ENCODE results near the gene DEGS1.

The DEGS1 gene

DNA sequence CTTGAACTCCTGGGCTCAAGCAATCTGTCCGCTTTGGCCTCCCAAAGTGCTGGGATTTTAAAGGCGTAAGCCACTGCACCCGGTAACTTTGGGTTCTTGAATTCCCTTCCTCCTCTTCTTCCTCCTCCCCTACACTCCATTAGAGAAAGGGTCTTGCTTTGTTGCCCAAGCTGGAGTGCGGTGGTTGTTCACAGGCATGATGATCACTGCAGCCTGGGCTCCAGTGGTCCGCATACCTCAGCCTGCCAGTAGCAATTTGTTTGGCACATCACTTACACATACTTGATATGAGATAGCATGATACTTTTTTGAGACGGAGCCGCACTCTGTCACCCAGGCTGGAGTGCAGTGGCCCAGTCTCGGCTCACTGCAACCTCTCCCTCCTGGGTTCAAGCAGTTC lies 2.2 kb downstream of the DEGS1 start:
- Histone ChIP-seq H3K9me3 (ENCODE audit: low read length) (peaks cover 4% of the 10 kb centered on the region), H2AFZ (ENCODE audit: low read depth, low read length) (no peak overlapping the region), H3K4me1 (ENCODE audit: insufficient read depth, low read length) (peaks cover 10% of the 10 kb centered on the region), H3K4me3 (ENCODE audit: low read length) (no peak overlapping the region), H3K36me3 (ENCODE audit: insufficient read depth, low read length) (peaks cover 9% of the 10 kb centered on the region), H3K27me3 (ENCODE audit: insufficient read depth, low read length) (no peaks in the 10 kb centered on the region)

DNA sequence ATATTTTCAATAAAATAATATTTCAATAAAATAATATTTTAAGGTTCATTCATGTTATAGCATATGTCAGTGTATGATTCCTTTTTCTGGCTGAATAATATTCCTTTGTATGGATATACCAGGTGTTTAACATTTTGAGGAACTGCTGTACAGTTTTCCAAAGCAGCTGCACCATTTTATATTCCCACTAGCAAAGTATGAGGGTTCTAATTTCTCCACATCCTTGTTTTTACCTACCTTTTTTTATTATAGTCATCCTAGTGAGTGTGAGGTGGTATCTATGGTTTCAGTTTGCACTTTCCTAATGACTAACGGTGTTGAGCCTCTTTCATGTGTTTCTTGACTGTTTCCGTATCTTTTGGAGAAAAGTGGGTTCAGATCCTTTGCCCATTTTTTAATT lies 5.2 kb downstream of the DEGS1 start:
- no peak overlapping the region for H3K4me3 ChIP-seq (ENCODE audit: low read length)
- peaks cover 4% of the 10 kb centered on the region for H3K9me3 ChIP-seq (ENCODE audit: low read length)
- peaks cover 26% of the 10 kb centered on the region for H3K36me3 ChIP-seq (ENCODE audit: insufficient read depth, low read length)
- H3K4me1 ChIP-seq (ENCODE audit: insufficient read depth, low read length): peaks cover 7% of the 10 kb centered on the region
- H3K27me3 ChIP-seq (ENCODE audit: insufficient read depth, low read length): no peaks in the 10 kb centered on the region
- no peak overlapping the region for H2AFZ ChIP-seq (ENCODE audit: low read depth, low read length)

DNA sequence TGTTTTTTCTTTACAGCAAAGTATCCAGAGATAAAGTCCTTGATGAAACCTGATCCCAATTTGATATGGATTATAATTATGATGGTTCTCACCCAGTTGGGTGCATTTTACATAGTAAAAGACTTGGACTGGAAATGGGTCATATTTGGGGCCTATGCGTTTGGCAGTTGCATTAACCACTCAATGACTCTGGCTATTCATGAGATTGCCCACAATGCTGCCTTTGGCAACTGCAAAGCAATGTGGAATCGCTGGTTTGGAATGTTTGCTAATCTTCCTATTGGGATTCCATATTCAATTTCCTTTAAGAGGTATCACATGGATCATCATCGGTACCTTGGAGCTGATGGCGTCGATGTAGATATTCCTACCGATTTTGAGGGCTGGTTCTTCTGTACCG lies 6.5 kb downstream of the DEGS1 start:
- Histone ChIP-seq H3K36me3 (ENCODE audit: insufficient read depth, low read length) (peaks cover 34% of the 10 kb centered on the region), H3K4me1 (ENCODE audit: insufficient read depth, low read length) (peaks cover 2% of the 10 kb centered on the region), H3K27me3 (ENCODE audit: insufficient read depth, low read length) (no peaks in the 10 kb centered on the region), H3K9me3 (ENCODE audit: low read length) (peaks cover 4% of the 10 kb centered on the region), H2AFZ (ENCODE audit: low read depth, low read length) (no peak overlapping the region), H3K4me3 (ENCODE audit: low read length) (no peak overlapping the region)

DNA sequence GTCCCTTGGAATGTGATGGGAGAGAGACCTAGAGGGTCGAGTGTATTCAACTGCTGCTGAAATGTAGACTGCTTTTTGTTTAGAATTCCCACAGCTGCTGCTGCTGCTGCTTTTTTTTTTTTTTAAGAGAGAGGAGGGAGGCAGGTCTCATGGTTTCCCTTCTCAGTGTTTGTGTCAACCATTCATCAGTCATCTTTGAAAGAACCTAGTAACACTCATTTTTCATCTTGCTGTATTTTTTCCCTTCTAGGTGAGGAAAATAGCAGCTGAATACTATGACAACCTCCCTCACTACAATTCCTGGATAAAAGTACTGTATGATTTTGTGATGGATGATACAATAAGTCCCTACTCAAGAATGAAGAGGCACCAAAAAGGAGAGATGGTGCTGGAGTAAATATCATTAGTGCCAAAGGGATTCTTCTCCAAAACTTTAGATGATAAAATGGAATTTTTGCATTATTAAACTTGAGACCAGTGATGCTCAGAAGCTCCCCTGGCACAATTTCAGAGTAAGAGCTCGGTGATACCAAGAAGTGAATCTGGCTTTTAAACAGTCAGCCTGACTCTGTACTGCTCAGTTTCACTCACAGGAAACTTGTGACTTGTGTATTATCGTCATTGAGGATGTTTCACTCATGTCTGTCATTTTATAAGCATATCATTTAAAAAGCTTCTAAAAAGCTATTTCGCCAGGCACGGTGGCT lies 9.2 kb downstream of the DEGS1 start:
- Histone ChIP-seq H3K4me1 (ENCODE audit: insufficient read depth, low read length) (no peaks in the 10 kb centered on the region), H3K9me3 (ENCODE audit: low read length) (peaks cover 4% of the 10 kb centered on the region), H3K4me3 (ENCODE audit: low read length) (no peak overlapping the region), H2AFZ (ENCODE audit: low read depth, low read length) (no peak overlapping the region), H3K27me3 (ENCODE audit: insufficient read depth, low read length) (no peaks in the 10 kb centered on the region), H3K36me3 (ENCODE audit: insufficient read depth, low read length) (peaks cover 38% of the 10 kb centered on the region)

DNA sequence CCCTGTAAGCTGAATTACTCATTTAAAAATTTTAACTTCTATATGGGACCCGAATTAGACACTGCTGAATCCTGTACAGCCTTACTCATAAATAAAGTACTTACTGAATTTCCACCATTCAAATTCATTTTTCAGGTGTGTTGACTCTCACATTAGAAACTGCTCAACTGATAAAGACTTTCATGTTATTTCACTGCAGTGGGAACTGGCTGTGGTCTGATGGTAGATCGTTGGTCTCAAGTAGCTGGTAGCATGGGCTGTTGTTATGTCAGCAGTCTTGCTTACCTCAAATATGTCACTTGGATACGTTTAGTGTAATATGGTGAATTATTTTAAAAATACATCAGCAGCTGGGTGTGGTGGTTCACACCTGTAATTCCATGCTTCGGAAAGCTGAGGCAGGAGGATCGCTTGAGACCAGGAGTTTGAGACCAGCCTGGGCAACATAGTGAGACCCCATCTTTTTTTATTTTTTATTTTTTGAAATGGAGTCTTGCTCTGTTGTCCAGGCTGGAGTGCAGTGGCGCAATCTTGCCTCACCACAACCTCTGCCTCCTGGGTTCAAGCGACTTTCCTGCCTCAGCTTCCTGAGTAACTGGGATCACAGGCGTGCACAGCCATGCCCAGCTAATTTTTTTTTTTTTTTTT lies 10.4 kb downstream of the DEGS1 start:
- H2AFZ ChIP-seq (ENCODE audit: low read depth, low read length): no peak overlapping the region
- peaks cover under 1% of the 10 kb centered on the region for H3K9me3 ChIP-seq (ENCODE audit: low read length)
- H3K36me3 ChIP-seq (ENCODE audit: insufficient read depth, low read length): peaks cover 36% of the 10 kb centered on the region
- no peaks in the 10 kb centered on the region for H3K27me3 ChIP-seq (ENCODE audit: insufficient read depth, low read length)
- H3K4me3 ChIP-seq (ENCODE audit: low read length): no peak overlapping the region
- H3K4me1 ChIP-seq (ENCODE audit: insufficient read depth, low read length): no peaks in the 10 kb centered on the region

DNA sequence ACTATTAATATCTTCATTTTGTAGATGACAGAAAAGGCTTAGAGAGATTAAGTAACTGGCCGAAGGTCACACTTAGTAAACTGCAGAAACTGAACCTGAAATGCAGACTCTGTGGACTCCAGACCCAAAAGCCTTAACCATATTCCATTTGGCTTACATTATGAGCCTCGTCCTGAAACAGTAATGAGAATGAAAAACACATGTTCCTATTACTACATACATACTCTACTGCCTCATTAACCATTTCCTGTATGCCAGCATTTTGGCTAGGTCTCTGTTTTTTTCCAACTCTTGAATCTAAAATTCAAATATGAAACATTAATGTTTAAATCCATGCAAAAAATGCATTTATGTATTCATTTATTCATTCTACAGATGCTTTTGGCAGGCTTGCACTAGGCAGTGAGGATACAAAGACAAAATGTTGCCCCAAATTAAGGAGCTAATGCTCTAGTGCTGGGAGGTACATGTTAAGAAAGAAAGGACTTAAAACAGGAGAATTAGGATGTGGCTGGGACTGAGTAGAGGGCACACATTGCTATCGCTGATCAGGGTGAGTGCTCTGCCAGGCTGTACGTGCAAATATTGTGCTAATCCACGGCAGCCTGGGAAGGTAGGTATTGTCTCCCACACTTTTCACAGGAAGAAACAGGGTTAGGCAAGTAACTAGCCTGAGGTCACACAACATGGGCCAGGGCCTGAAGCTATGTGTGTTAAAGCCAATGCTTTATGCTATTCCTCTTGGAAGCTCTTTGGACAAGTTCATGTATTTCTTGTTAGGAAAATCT lies 14.0 kb downstream of the DEGS1 start:
- Histone ChIP-seq H3K27me3 (ENCODE audit: insufficient read depth, low read length) (no peaks in the 10 kb centered on the region), H3K9me3 (ENCODE audit: low read length) (no peaks in the 10 kb centered on the region), H3K36me3 (ENCODE audit: insufficient read depth, low read length) (peaks cover 21% of the 10 kb centered on the region), H3K4me3 (ENCODE audit: low read length) (no peak overlapping the region), H3K4me1 (ENCODE audit: insufficient read depth, low read length) (no peaks in the 10 kb centered on the region), H2AFZ (ENCODE audit: low read depth, low read length) (no peak overlapping the region)

DNA sequence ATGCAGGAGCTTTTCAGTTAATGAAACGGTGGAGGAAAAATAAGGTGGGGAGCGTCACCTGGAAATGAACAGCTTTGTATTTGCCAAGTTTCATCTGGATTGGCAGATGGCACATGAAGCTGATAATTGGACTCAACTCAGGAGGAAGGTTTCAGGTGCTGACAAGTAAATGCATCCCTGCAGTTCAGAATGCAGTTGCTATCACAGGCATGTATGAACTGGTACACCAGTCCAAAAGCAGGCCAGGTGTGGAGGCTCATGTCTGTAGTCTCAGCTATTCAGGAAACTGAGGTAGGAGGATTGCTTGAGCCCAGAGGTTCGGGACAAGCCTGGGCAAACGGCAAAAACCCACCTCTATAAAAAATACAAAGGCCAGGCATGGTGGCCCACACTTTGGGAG lies 15.5 kb downstream of the DEGS1 start:
- peaks cover 10% of the 10 kb centered on the region for H3K36me3 ChIP-seq (ENCODE audit: insufficient read depth, low read length)
- no peaks in the 10 kb centered on the region for H3K9me3 ChIP-seq (ENCODE audit: low read length)
- H2AFZ ChIP-seq (ENCODE audit: low read depth, low read length): no peak overlapping the region
- H3K4me1 ChIP-seq (ENCODE audit: insufficient read depth, low read length): peaks cover under 1% of the 10 kb centered on the region
- H3K4me3 ChIP-seq (ENCODE audit: low read length): no peak overlapping the region
- H3K27me3 ChIP-seq (ENCODE audit: insufficient read depth, low read length): no peaks in the 10 kb centered on the region

DNA sequence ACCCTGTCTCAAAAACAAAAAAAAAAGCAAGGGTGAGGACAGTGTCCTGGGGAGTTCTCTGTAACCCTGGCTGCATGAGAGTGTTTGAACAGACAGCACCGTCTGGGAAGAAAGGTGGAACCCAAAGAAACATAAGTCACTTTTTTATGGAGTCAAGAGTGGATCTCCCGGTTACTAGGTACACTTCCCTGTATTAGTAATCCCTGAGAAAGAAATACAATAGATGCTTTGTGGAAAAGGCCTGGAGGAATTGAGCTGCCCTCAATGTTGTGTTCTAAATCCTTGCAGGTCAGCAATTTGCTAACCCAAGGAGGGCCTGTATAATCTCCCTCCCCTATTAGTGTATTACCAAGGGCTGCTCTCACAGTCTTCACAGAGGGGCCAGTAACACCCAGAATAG lies 16.6 kb downstream of the DEGS1 start:
- H3K4me1 ChIP-seq (ENCODE audit: insufficient read depth, low read length): peaks cover 2% of the 10 kb centered on the region
- H3K9me3 ChIP-seq (ENCODE audit: low read length): no peaks in the 10 kb centered on the region
- peaks cover 4% of the 10 kb centered on the region for H3K36me3 ChIP-seq (ENCODE audit: insufficient read depth, low read length)
- no peak overlapping the region for H2AFZ ChIP-seq (ENCODE audit: low read depth, low read length)
- no peaks in the 10 kb centered on the region for H3K27me3 ChIP-seq (ENCODE audit: insufficient read depth, low read length)
- no peak overlapping the region for H3K4me3 ChIP-seq (ENCODE audit: low read length)

DNA sequence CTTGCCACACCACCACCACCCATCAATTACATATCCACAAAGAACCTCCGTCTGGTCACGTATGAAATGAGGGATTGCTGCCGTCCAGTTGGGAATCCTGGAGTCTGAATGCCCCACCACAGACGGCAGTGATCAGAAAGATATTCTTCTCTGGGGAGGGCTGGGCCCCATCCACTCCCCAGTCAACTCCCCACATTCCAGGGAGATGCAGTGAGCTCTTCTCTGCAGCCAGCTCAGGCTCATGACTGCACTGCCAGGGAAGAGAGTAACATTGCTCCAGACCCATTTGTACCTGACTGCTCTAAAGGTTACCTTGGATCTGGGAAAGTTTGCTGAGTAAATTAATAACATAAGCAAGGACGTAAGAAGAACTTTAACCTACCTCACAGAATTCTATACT lies 18.3 kb downstream of the DEGS1 start:
- H3K36me3 ChIP-seq (ENCODE audit: insufficient read depth, low read length): no peaks in the 10 kb centered on the region
- H3K27me3 ChIP-seq (ENCODE audit: insufficient read depth, low read length): no peaks in the 10 kb centered on the region
- peaks cover 2% of the 10 kb centered on the region for H3K4me1 ChIP-seq (ENCODE audit: insufficient read depth, low read length)
- no peak overlapping the region for H3K4me3 ChIP-seq (ENCODE audit: low read length)
- H2AFZ ChIP-seq (ENCODE audit: low read depth, low read length): no peak overlapping the region
- no peaks in the 10 kb centered on the region for H3K9me3 ChIP-seq (ENCODE audit: low read length)

DNA sequence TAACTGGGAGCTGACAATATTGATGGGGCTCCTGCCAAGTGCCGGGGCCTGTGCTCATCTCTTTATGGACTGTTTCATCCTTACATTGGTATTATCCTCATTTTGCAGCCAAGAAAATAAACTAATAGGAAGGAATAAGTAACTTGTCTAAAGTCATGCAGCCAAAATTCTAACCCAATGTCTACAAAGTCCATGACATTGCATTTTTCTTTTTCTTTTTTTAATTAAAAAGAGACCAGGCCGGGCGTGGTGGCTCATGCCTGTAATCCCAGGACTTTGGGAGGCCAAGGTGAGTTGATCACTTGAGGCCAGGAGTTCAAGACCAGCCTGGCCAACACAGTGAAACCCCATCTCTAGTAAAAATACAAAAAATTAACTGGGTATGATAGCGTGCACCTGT lies 18.8 kb downstream of the DEGS1 start:
- H2AFZ ChIP-seq (ENCODE audit: low read depth, low read length): no peak overlapping the region
- peaks cover 2% of the 10 kb centered on the region for H3K4me1 ChIP-seq (ENCODE audit: insufficient read depth, low read length)
- no peaks in the 10 kb centered on the region for H3K36me3 ChIP-seq (ENCODE audit: insufficient read depth, low read length)
- H3K27me3 ChIP-seq (ENCODE audit: insufficient read depth, low read length): no peaks in the 10 kb centered on the region
- H3K9me3 ChIP-seq (ENCODE audit: low read length): no peaks in the 10 kb centered on the region
- no peak overlapping the region for H3K4me3 ChIP-seq (ENCODE audit: low read length)

DNA sequence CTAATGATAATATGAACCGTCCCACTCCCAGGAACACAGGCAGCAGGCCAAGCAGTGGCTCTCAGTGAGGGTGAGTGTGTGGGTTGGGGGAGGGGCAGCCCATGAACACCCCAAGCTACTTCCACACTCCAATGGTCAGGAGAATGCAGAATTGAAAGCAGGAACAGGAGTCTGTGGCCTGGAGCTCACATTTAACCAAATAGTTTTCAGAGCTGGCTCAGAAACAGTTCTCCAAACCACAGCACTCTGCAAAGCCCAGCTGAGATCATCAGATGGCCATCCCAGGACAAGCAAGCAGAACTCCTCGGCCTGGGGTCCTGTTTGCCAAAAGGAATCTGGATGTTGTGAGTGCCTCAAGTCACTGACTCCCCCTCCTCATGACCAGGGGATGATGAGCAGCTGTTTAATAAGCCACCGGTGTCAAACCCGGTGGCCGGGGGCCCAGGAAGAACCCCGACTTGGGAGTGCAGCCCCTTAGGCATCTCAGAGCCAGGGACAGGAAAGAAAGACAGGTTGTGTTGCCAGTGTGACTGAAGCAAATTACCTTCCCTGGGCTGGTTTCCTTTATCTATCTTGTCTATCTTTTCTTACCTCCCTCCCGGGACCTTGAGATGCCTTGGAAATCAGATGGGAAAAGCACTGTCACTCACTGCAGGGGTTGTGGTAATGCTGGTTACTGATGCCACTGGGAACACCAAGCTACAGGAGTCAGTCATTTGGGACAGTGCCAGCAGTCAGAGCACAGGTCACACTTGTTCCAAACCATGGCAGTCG lies 20.4 kb downstream of the DEGS1 start:
- H3K4me1 ChIP-seq (ENCODE audit: insufficient read depth, low read length): peaks cover 2% of the 10 kb centered on the region
- H3K9me3 ChIP-seq (ENCODE audit: low read length): no peaks in the 10 kb centered on the region
- no peak overlapping the region for H3K4me3 ChIP-seq (ENCODE audit: low read length)
- no peak overlapping the region for H2AFZ ChIP-seq (ENCODE audit: low read depth, low read length)
- no peaks in the 10 kb centered on the region for H3K36me3 ChIP-seq (ENCODE audit: insufficient read depth, low read length)
- no peaks in the 10 kb centered on the region for H3K27me3 ChIP-seq (ENCODE audit: insufficient read depth, low read length)

DNA sequence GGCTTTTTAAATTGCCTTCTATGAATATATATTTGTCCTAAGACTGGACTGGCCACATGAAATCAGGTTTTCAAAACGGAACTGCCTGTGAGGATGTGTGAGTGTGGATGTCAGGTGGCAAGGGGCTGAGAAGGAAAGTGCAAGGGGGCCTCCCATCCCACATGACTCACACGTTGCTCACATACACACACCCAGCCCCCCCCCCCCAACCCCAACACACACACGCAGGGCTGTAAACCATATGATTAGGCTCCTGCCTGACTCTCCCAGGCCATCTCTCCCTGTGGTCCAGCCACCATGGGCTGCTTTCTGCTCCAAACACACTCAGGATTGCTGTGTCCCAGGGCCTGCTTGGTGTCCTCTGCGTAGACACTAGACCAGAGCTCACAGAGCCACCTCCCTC lies 22.4 kb downstream of the DEGS1 start:
- no peaks in the 10 kb centered on the region for H3K27me3 ChIP-seq (ENCODE audit: insufficient read depth, low read length)
- H3K4me3 ChIP-seq (ENCODE audit: low read length): no peak overlapping the region

More for the DNA sequence above, 22.4 kb downstream of the DEGS1 start:
- H3K4me1 ChIP-seq (ENCODE audit: insufficient read depth, low read length): peaks cover 2% of the 10 kb centered on the region
- no peak overlapping the region for H2AFZ ChIP-seq (ENCODE audit: low read depth, low read length)
- H3K36me3 ChIP-seq (ENCODE audit: insufficient read depth, low read length): no peaks in the 10 kb centered on the region
- H3K9me3 ChIP-seq (ENCODE audit: low read length): no peaks in the 10 kb centered on the region

All from neuron (in vitro differentiated cells).